NCI-H345 treated with DMSO at 0.1 percent for 48 hours (cell line): ENCODE results near the gene EXOSC7.

Experiments
- DNase-seq: peaks from one replicate; lab custom pipeline; 2025; ENCODE audit not compliant: unreplicated experiment; lab: John Stamatoyannopoulos, UW

EXOSC7 gene

GRCh38 chr3:44992555-44993470 is 16.8 kb downstream of the EXOSC7 start:
- no peak for DNase-seq

- DNase-seq: no peak
Measured at GRCh38 chr3:44993471-44994205, 17.6 kb downstream of the EXOSC7 start.

GRCh38 chr3:44995142-44995770 is 19.2 kb downstream of the EXOSC7 start:
- DNase-seq: no peak

DNA sequence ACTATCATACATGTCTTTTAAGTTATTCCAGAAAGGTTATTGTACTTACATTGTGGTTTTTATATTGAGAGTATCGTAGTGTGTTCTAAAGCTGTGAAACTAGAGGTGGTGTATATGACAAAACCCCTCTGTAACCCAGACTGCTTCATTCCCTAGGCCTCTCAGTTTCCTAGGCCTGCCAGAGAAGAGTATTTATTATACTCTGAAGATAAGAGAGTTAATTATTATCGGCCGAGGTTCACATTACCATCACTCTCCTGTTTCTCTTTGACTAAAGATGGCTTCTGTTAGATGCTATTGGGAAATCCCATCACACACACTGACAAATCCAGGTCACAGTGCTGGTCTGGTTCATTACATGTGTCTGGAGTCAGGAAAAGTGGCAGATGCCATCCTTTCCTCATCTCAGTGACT is 20.5 kb downstream of the EXOSC7 start:
- no peak for DNase-seq

- no peak for DNase-seq
Measured at GRCh38 chr3:44999782-45000181, 23.7 kb downstream of the EXOSC7 start.

DNA sequence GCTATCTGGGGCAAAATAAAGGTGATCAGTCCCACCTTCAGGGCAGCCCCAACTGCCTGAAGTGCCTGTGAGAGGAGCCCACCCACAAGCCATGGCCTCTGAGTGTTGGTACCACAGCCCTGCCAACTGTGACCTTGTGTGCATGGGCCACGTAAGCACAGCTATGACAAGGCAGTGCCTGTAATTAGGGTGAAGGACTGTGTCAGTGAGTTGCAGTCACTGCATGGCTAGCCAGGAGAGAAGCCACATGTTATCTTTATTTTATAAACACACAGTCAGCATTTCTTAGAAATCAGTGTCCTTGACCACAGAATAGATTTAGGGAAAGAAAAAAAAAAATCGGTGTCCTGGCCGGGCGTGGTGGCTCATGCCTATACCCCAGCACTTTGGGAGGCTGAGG is 24.8 kb downstream of the EXOSC7 start:
- DNase-seq: no peak

GRCh38 chr3:45001738-45002137 is 25.7 kb downstream of the EXOSC7 start:
- no peak for DNase-seq

- DNase-seq: no peak
Measured at GRCh38 chr3:45002139-45002660, 26.2 kb downstream of the EXOSC7 start.

GRCh38 chr3:45002720-45003119 is 26.7 kb downstream of the EXOSC7 start:
- no peak for DNase-seq

DNA sequence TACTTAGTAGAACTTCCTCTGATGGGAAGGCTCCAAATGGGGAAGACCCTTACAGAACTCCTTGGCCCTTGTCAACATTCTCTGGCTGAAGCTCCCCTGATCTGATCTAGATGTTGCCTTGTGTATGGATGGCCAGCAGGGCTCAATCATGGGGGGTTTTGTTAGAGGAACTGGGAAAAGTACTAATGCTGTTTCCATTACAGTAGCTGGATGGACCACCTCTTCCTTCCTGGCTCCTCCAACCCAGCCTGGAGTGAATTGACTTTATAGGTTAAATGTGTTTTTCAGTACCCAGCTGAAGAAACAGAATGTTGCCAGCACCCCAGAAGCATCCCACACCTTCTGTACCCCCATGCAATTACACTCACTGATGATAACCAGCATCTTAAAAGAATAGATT is 27.4 kb downstream of the EXOSC7 start:
- DNase-seq: no peak

- no peak for DNase-seq
Measured at GRCh38 chr3:45003859-45004258, 27.8 kb downstream of the EXOSC7 start.

DNA sequence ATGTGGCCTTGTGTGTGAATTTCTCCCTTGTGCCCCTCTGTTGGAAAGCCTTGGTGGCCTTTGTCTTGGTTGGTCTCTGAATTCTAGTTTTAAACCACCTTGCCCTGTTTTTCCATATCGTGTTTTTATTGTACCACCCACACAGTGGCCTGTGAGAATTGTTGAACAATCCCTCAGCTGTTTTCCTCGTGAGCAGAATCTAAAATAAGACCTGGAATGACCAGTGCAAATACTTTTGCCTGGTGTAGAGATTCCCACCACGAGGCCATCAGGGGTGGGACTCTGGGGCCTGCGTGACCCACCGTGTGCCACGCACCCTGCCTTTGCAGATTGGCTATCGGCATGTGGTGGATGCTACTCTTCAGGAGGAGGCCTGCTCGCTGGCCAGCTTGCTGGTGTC is 31.0 kb downstream of the EXOSC7 start:
- DNase-seq: no peak

DNA sequence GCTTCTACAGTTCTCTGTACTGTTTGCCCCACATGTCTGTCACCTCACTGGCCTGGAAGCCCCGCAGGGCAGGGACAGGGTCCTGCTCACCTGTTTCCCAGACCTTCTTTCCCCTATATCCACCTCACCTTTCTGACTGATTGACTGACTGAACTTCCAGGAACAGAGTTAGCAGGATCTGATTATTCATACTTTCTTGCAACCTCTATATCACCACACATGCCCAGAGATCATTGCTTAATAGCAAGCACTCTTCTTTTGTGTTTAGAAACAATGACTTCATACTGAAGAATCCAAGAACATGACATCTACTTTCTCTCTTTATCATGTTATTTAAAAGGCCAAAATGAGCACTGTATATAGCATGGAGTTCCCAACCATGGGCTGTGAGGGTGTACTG is 32.1 kb downstream of the EXOSC7 start:
- DNase-seq: no peak

DNA sequence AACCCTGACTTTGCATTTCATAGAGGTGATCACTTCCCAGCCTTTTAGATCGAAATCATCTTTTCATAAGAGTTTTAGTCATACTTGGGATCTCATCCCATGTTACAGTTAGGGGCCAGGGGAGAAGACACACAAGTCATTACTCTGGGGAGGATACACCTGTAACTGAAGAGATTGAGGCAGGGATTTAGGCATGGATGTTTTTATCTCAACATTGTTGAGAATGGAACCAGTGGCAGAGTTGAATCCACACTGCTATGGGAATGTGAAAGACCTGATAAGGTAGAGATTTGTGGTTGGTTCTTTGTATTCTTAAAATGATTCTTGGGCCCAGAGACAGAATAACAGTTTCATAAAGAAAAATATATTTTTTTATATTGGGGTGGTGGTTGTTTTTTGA is 33.8 kb downstream of the EXOSC7 start:
- DNase-seq: no peak

- no peak for DNase-seq
Measured at GRCh38 chr3:45010811-45011333, 34.8 kb downstream of the EXOSC7 start.

GRCh38 chr3:45011756-45012508 is 35.9 kb downstream of the EXOSC7 start:
- DNase-seq: no peak

- no peak for DNase-seq
Measured at GRCh38 chr3:45012577-45012976, 36.5 kb downstream of the EXOSC7 start.

- no peak for DNase-seq
Measured at GRCh38 chr3:45016916-45017315, 40.9 kb downstream of the EXOSC7 start.

DNA sequence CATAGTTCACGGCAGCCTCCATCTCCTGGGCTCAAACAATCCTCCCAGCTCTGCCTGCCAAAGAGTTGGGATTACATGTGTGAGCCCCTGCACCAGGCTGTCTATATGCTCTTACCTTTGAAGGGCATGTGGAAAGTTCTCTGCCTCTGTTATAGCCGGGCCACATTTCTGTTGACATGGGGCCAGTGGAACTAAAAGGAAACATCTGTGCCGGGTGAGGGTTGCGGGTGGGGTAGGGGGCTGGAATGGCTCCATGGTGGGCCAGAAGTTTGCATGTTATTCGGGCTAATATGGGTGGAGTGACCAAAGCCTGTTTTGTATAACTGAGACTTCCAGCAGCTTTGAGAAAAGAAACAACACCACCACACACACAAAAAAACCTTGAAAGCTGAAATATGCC is 41.8 kb downstream of the EXOSC7 start:
- no peak for DNase-seq

DNA sequence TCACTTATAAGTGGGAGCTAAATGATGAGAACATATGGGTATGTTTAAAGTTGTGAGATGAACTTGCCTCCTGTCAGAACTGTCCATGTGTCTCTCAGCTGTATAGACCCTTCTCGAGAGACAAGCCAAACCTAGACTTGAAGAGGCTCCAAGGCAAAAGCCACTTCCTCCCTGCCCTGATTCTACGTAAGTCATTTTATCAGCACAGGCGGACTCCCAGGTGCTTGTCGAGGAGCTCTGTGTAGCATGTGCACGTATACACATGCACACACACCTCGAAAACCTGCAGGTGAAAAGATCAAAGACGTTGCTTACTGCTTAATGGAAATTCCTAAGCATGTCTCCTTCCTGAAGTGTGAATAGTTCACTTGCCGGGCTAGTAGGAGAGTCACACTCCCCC is 44.5 kb downstream of the EXOSC7 start:
- DNase-seq: no peak
